Activated CD4-positive, CD25-positive, alpha-beta regulatory T cell treated with anti-CD3 and anti-CD28 coated beads, Interleukin-2, amount 50 U/mL, for 72 hours (primary cell): ENCODE data around the gene MYL7.
"Not testable (repeated sequence)": the region's sequence is repeated elsewhere in the genome, so short reads cannot be mapped to it uniquely, and the experiment has no call there.

Experiments
- DNase-seq: peaks from one replicate; pipeline ENCODE4 v3.0.0; 2021

The MYL7 gene

DNA sequence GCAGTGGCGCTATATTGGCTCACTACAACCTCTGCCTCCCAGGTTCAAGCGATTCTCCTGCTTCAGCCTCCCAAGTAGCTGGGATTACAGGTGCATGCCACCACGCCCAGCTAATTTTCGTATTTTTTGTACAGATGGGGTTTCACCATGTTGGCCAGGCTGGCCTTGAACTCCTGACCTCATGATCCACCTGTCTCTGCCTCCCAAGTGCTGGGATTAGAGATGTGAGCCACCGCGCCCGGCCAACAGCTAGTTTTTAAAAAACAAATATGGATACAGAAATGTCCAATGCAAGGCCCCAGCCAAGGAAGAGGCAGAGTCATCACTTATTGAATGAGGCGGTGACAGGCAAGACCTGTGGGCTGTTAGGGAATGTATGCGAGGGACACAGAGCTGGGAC lies 30.8 kb upstream of the MYL7 start:
- DNase-seq, result not testable (repeated sequence)

DNA sequence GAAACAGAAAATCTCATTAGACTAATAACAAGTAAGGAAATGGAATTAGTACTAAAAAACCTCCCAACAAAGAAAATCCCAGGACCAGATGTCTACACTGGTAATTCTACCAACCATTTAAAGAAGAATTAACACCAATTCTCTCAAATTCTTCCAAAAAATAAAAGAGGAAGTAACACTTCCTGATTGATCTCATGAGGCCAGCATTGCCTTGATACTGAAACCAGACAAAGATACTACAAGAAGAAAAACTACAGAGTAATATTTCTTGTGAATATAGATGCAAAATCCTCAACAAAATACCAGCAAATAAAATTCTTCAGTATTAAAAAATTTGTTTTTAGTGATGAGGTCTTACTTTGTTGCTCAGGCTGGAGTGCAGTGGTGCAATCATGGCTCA lies 26.8 kb upstream of the MYL7 start:
- DNase-seq, result no peak

DNA sequence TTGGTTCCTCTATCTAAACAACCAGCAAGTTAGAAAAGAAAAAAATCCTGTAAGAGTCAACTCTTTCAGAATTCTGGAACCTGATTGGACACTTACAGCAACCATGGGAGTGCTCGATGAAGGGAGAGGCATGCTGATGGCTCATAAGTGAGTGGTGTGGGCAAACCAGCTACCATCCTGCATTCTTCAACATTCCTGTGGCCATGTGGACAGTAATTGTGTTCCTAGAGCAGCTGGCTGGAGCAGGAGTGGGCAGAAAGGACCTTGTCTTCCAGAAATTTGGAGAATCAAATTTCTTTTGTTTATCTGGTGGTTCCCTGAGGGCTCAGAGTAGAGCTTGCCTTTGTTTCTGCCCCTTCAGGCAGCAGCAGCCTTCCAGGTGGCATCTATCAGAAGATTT lies 22.5 kb upstream of the MYL7 start:
- no peak for DNase-seq

DNA sequence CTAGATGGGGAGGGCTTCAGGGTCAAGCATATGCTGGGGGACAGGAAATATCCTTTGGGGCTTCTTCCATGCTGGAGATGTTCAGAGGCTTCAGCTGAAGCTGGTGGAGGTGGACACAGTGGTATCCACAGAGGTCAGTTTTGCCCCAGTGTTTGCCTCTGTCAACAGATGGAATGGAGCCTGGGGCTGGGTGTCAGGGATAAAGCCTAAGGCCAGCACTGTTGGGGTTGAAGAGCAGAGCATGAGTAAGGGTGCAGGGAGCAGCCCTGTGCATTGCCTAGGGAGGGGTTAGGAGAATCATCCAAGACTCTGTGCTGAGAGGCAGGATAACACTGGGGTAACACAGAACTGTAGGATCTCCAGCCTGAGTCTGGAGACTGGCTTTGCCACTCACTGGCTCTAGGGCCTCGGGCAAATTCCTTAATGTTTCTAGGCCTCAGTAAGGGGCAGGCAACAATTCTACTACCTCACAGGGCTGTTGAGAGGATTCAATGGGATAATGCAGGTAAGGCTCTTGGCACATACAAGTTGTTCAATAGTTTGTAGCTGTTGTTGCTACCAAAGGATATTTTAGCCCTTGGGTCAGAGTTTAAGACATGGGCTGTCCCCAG lies 21.8 kb upstream of the MYL7 start:
- no peak for DNase-seq

DNA sequence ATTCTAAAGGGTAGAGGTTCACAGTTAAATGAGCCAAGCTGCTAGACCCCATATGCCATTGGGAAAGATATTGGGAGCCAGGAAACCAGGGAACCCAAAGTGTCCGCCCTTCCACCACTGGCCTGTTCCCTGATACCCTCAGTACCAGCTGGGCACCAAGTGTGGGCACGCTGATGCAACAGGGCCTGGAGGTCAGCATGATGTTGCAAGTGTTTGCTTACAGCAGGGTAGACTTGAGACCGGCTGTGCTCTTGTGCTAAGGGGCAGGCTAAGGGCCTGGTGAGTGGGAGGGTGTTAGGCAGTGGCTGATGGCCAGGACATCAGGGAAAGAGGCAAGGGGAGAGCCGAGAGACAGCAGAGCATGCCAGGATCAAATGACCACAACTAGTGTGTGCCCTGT lies 21.0 kb upstream of the MYL7 start:
- peak; percentile 11 for DNase-seq

DNA sequence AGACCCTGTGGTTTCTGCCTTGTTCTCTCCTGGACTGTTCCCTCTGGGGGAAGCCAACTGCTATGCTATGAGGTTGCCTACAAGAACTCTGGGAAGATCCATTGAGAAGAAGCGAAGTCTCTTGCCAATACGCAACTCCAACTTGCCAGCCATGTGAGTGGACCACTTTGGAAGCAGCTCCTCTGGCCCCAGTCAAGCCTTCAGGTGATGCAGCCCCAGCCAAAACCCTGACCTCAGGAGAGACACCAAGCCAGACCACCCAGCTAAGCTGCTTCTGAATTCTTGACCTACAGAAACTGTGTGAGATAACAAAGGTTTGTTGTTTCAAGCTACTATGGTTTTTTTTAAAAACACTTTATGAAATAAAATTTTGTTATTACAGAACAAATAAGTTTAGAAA lies 20.2 kb upstream of the MYL7 start:
- peak; percentile 11 for DNase-seq

DNA sequence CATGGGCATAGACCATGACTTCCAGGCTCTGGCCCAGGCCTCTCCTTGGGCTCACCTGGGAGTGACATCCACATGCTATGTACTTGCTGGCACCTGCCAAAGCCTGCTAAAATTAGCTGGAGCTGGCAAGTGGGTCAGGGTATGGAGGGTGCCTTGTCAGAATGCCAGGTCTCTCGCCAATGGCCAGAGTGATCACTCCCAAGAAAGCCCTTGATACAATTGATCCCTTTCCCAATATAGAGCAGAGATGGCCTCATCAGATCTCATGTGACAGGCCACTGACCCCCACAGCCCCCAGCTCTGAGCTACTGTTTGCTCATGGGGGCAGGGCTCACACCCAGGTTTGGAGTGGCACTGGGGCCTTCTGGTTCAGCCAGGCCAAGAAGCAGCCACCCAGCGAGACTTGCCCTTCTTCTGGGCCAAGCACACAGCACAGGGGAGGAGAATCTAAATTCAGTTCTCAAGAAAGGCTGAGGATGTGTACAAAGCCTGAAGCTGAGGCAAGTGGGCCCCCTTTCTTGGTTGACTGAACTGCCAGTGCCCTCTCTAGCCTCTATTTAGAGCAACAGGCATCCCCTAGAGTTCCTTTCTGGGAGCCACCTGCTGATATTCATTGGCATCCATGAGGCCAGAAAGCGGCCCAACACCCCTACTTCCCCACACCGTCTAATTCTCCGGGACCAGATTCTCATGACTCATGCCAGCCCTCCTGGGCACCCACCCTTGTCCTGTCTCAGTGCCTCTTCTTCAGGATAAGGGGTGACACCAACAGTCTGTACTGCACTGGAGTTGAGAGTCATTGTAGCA lies 18.9 kb upstream of the MYL7 start:
- no peak for DNase-seq

DNA sequence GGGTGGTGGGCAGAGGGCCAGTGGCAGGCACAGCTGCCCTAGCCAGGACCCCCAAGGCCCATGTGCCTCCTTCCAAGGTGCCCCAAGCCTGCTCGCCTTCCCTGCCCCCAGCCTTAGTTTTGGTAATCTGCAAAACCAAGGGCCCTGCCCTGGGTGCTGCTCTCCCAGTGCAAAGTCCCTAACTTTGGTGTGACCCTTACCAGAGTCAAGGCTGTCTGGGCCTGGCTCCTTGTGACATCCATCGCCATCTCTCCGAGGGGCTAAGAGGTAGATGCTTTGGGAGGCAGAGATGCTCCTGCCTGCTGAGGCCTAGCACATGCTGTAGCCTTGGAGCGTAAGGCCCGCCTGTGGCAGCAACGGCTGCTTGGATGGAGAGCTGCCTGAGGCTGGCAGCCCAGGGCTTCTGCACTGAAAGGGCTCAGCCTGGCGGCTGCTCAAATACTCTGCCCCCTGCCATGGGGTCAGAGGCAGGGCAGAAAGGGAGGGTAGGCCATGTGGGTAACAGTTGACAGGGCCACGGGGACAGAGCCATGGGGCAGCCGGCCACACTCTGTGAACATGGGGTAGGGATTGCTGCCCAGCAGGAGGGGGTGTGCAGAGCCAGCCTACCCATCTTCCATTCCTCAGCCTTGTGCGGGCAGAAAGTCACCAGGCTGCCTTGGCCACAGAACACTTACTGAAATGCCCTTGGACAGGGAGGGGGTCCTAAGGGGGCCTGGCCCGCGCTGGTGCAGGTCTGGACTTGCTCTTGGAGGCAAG lies 17.9 kb upstream of the MYL7 start:
- no peak for DNase-seq

DNA sequence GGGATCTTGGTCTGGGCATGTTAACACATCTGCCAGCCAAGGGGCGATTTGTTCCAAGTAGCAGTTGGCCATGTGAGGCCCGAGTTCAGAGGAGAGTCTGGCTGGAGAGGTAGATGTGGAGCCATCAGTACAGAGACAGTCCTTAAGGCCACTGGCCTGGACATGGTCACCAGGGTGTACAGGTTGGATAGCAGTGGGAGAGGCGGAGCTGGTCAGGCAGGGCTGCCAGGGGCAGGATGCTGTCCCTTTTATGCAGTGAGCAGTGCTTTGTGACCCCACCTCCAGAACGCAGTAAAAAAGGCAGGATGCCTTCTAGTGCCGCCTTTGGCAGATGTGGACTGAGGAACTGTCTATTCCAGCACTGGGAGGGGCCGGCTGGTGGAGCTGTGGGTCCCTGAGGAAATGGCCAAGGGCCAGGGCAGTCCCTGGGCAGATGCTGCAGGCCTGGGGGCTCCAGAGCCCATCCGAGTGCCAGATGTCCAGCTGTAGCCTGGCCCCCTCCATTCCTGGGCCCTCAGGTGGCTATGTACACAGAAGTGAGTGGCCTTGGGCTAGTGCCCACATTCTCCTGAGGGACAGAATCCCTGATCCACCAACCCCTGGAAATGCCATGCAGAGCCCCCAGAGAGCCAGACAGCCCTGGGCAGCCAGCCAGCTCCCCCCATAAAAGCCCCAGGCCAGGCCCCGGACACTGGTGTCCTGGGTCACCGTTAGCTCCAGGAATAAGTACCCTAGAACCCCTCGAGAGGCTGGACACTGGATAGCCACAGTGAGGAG lies 17.2 kb upstream of the MYL7 start:
- DNase-seq, result no peak

DNA sequence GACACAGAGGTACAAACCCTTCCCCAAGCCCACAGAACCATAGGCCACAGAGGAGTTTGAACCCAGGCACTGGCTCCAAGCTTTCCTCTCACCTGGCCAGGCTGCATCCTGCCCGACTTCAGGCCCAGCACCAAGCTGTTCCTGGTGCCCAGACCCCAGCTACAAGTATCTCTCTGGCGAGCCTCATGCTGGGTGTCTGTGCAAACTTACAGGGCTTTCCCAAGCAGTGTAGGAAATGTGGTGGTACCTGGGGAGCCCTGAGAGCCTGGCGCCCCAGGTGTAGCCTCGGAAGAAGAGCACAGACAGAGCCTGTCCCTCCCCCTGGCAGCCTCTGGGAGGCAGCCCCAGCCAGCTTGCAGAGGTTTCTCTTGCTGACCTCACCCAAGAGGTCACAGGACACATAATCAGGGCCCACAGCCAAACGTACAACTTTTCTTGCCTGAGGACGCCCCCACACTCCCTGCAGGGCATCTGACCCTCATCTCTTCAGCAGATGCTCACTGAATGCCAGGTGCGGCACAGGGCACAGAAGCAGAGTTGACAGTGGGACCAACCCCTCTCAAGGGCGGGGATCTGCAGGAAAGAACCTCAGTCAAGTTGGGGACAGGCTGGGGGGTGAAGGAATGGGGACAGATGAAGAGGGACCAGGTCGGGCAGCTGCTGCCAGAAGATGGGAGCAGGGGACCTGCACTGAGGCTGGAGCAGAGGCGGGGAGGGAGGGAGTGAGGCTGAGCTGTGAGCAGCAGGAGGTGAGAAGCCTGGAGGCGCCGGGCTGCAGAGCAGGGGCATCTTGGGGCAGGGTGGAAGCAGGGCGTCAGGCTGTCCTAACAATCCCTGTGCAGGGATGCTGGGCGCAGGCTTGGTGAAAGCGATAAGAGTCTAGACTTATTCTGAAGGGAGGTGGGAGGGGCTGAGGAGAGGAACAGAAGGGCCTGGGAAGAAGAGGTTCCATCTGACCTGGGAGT lies 16.3 kb upstream of the MYL7 start:
- DNase-seq, result no peak

DNA sequence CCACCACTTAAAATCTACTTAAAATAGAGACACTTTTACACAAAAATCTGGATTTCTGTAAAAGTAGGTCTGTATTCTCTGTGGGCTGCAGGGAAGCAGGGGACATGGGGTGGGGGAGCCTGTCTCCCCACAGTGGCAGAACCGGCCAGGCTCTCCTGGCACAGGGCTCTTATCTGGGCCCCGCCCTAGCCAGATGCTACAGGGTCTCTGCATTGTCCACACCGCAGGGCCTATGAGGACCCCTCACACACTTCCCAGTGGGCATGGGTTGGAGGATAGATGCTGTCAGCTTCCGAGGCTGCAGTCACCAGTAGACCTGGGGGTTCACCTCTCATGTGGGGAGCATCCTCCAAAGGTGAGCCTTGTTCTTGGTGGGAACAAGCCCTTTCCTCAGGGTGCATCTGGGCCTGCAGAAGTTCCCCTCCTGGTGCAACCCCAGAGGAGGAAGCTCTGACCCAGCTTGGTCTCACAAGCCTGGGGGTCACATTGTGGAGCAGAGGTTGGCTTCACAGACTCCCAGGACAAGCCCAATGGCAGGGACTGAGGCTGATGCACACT lies 15.4 kb upstream of the MYL7 start:
- peak; percentile 11 for DNase-seq

DNA sequence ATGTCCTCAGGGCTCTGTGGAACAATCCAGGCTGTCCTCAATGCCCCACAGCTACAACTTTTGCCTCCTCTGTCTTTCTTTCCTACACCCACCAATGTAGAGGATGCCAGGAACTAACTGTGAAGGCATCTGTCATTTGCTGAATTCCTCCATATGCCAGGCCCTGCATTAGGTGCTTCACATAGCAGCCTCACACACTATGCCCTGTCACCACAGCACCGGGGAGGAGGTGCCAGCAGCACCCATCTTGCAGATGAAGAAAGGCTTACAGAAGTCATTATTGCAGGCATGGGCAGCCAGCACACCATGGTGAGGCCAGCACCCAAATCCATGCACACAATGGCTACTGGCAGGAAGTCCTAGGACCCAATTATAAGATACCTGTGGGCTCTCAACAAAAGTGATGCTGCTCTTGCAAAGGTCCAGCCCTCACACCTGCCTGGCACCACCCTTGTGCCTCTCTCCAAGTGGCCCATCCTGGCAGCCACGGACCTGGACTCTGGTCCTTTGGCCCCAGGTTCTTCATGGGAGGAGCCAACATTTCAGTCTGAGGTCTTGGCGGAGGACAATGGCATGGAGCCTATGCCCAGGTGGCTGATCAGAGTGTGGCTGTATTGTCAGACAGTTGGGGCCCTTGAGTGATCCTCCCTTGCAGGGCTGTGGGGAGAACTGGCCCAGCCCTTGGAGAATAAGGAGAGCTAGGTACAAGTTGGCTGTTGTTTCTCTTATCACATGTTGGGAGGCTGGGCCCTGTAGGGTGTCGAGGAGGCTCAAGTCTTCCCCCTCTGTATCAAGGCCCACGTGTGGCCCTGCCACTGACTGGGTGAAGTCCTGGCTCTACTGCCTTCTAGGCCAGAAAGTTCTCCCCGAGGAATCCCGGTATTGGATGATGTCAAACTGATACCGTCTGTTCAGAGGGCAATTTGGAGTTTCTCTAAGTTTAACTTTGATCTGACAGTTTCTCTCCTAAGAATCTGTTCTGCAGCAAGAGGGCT lies 14.4 kb upstream of the MYL7 start:
- DNase-seq, result peak; percentile 15

DNA sequence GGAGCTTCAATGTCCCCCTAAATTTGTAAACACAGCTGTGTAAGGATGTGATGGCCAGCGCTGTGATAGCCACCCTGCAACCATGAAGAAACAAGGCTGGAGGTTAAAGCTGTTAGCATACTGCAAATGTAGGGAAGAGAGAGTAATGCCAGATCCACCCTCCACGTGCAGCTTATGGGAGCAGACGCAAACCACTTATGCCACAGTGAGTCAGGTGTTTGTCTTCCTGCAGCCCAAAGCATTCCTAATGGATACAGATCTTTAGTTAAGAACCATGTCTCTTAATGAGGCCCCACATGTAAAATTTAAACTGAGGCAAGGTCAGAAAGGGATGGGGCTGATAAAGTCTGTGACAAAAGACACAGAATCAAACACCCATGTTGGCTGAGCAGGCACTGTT lies 13.6 kb upstream of the MYL7 start:
- peak; percentile 14 for DNase-seq

DNA sequence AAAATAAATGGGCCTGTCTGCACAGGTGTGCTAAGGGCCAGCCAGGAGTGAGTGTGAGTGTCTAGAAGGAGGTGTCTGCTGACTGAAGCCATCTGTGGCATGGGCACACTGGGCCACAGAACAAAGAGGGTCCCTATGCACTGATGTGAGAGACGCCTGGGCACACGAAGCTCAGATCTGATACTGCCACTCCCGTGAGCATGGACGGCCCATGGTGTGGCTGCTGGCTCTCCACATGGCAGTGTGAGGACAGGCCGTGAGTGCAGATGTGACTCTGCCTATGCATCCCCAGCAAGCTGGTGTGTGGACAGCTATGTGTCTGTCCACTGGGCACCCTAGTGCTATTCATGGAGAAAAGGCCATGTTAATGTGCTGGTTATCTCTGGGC lies 12.8 kb upstream of the MYL7 start:
- DNase-seq, result no peak

DNA sequence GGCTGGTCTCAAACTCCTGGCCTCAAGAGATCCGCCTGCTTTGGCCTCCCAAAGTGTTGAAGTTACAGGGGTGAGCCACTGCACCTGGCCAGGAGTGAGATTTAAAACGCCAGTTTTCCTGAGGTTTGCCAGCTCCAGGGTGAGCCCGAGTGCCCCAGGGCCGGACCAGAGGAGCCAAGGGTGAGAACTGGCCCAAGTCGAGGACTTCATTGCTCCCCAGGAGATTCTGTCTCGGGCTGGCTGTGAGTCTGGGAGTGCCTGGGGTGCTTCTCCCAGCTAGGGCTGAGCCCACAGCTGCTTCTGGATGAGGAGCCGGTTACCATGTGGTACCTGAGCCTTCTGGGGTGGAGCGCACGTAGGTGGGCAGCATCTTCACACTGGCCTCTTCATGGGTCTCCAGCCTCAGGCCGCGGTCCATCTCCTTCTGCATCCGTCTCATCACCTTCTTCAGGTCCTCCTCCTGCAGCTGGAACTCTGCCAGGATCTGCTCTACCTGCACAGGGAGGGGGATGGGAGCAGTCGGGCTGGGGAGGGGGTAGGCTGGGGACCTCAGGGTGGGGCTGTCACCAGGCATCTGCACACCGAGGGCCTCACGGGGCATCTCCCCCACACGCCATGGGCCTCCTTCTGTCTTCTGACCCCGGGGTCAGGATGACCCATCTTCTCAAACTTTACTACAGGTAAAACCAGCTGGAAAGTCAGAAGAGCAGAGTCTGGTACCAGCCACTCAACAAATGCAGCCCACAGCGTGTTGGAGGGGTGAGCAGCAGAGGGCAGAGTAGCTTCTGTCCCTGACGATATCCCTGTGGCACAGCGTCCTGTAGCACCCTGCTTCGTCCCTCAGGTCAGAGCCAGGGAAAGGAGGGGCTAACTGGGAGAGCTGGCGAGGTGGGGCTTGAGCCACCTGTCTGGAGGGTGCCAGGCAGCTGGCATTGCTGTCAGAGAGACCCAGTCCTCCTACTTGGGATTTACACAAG lies 12.1 kb upstream of the MYL7 start:
- DNase-seq, result peak; percentile 26

DNA sequence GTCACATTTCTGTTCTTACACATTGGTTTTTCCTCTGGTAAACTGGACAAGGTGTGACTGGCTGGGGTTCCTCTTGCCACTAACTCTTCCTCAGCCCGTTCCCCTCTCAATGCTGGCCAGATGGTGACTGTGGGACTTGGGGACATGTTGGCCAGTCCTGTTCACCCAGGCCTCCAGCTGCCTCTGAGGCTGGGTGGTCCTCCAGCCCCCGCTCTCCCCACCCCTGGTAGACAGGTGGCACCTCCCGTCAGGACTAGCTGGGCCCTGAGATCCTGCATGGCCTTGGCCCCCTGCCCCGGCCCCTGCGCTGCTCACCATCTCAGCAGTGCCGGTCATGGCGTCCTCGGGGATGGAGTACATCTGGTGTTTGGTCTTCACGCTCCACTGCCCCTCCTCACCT lies 10.8 kb upstream of the MYL7 start:
- DNase-seq, result no peak

DNA sequence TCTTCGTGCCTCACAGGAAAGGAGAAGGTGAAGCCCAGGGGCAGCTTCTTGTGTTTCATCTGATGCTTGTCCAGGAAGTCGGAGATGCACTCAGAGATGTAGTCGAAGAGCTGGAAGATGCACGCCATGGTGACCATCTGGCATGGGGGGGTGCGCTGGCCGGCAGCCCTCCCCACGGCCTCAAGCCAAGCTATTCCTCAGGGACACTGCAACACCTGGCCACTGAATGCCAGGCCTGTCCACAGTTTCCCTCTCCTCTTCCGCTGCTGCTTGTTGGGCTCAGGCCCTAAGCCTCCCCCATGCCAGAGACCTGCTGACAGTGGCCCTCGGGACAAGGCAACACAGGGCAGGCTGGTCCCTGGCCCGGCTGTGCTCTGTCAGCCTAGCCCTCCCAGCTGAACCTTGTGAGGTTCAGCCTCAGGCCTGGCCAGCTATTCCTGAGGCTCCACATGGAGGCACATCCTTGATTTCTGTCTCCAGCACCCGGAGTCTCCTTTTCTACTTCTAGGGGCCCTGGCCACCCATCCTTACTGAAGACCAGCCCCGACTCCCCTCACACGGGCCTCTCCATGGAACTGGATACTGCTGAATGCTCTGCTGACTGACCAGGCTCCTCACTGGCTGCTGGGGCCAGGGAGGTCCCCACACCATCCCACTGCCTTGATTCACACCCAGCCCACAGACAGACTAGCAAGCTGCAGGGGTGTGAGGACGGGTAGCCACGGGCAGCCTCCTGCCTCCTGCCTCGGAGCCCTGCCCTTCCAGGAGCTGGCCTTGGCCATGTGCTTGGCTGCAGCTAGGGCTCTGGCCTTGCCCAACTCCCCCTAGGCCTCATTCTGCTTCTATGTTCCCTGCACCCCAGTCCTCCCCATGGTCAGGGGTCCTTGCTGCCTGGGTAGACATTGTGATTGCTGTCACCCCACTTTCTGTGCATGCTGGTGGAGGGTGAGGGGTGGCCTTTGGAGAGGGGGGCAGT lies 10.1 kb upstream of the MYL7 start:
- peak; percentile 21 for DNase-seq

DNA sequence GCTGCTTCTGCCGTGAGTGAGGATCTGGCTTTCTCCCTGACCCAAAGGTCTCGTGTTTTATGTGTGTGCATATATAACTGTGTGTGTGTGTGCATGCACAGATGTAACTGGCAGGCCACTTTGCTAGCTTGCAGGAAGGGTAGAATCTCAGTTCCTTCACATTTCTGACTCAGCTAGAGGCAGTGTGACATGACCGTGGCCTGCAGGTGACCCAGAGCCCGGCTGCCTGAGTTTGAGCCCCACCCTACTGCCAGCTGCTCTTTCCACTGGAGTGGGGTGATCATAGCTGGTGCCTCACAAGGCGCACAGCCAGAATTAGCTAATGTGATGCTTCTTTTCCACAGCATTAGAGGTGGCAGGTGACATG lies 9.3 kb upstream of the MYL7 start:
- no peak for DNase-seq
